GM12872 (cell line): ENCODE results near the gene THSD7B.

Experiments
- TF ChIP-seq, protein P1 (sequence below): IDR thresholded peaks from 3 replicates; pipeline ENCODE4 v1.5.1; 2011; ENCODE audit warnings: low read depth, mild to moderate bottlenecking, low read length, moderate library complexity; ENCODE audit not compliant: insufficient read depth

Gene THSD7B

GRCh38 chr2:137155356-137156104, 390.2 kb downstream of the THSD7B start:
- TF ChIP-seq, protein P1, sequence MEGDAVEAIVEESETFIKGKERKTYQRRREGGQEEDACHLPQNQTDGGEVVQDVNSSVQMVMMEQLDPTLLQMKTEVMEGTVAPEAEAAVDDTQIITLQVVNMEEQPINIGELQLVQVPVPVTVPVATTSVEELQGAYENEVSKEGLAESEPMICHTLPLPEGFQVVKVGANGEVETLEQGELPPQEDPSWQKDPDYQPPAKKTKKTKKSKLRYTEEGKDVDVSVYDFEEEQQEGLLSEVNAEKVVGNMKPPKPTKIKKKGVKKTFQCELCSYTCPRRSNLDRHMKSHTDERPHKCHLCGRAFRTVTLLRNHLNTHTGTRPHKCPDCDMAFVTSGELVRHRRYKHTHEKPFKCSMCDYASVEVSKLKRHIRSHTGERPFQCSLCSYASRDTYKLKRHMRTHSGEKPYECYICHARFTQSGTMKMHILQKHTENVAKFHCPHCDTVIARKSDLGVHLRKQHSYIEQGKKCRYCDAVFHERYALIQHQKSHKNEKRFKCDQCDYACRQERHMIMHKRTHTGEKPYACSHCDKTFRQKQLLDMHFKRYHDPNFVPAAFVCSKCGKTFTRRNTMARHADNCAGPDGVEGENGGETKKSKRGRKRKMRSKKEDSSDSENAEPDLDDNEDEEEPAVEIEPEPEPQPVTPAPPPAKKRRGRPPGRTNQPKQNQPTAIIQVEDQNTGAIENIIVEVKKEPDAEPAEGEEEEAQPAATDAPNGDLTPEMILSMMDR: no peak

DNA sequence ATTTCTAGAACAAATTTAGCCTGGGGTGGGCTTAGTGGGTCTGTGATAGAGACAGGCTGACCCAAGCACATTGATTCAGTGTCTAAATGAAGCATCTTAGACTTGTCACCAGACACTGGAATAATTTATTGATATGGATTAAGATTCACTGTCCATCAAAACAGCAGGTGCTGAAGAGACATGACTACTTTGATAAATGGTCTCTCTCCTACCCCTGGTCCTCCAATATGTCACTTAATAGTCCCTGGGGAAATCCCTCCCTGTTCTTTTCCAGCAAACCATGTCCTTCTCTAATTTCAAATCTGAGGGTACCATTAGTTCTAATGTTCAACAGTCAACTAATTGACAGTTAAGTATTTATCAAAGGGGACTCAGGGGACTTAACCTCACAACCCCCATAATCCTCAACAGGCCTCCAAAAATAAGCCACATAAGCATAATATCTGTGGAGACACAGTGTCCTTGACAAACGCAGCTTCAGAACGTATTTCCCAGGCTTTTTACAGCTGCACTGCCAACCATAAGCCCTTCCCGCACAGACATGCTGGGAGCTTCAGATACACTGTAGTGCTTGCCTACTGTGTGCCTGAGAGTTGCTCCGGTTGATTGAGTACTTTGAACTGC, 391.0 kb downstream of the THSD7B start:
- TF ChIP-seq, protein P1: no peak

GRCh38 chr2:137157851-137158250, 392.5 kb downstream of the THSD7B start:
- TF ChIP-seq, protein P1: no peak

GRCh38 chr2:137161250-137161649, 395.9 kb downstream of the THSD7B start:
- TF ChIP-seq, protein P1: no peak

- TF ChIP-seq, protein P1: no peak
These were observed 400.6 kb downstream of the THSD7B start for GRCh38 chr2:137165968-137166367.

- TF ChIP-seq, protein P1: no peak
These were observed 402.3 kb downstream of the THSD7B start for GRCh38 chr2:137167651-137168050.

GRCh38 chr2:137168552-137168951, 403.2 kb downstream of the THSD7B start:
- TF ChIP-seq, protein P1: no peak
